OCI-LY7 (cell line): ENCODE results near the gene LAIR2.

Experiments
- CTCF ChIP-seq: fragments of 200-600 bp; sonication (generic); conservative IDR thresholded peaks from 2 replicates; pipeline ENCODE4 v1.5.1; 2014; ENCODE audit warnings: mild to moderate bottlenecking, antibody characterized with exemption, low read length, moderate library complexity, mixed read lengths
- EZH2phosphoT487 ChIP-seq: fragments of 200-600 bp; sonication (generic); IDR thresholded peaks from 2 replicates; pipeline ENCODE4 v1.6.1; 2018; ENCODE audit warnings: low read depth, borderline replicate concordance, mild to moderate bottlenecking, mixed run types, antibody characterized with exemption, low read length, moderate library complexity, mixed read lengths

GRCh38 chr19:54518844-54519243 is 16.2 kb downstream of the LAIR2 start:
- TF ChIP-seq CTCF (no peak), EZH2phosphoT487 (no peak)
